Activated CD8-positive, alpha-beta T cell treated with anti-CD3 and anti-CD28 coated beads for 36 hours (primary cell): ENCODE results near the gene SLPI. TPM values are rescaled to one million over a fixed set of nuclear protein-coding genes. Genes with fewer than 3 reads are reported as not detected.

Source experiments
- ATAC-seq: fragments of 200-7000 bp; cut with Tn5 transposase; one replicate; pipeline ENCODE4 v1.10.0; 2021; ENCODE audit warnings: mild to moderate bottlenecking, moderate library complexity
- CTCF ChIA-PET: fragments of 350-600 bp; sonication (Branson Sonifier 250); formaldehyde crosslinking; loops from one replicate; lab custom pipeline; 2021; ENCODE audit warnings: antibody characterized with exemption; lab: Charles Lee
- POLR2A ChIA-PET: fragments of 350-600 bp; sonication (Branson Sonifier 250); formaldehyde crosslinking; loops from one replicate; lab custom pipeline; 2021; ENCODE audit warnings: antibody characterized with exemption; lab: Charles Lee
- DNase-seq: peaks from one replicate; pipeline ENCODE4 v3.0.0-alpha.2; 2020
- H3K27ac Mint-ChIP-seq: one replicate; pipeline ENCODE4 v1.8.0; 2021; ENCODE audit warnings: mild to moderate bottlenecking, mixed read lengths
- H3K27me3 Mint-ChIP-seq: one replicate; pipeline ENCODE4 v1.8.0; 2021; ENCODE audit warnings: mixed read lengths
- H3K36me3 Mint-ChIP-seq: one replicate; pipeline ENCODE4 v1.8.0; 2021; ENCODE audit warnings: low read depth, mixed read lengths
- H3K4me1 Mint-ChIP-seq: one replicate; pipeline ENCODE4 v1.8.0; 2021; ENCODE audit warnings: low read depth, mixed read lengths
- H3K4me3 Mint-ChIP-seq: one replicate; pipeline ENCODE4 v1.8.0; 2021; ENCODE audit warnings: mild to moderate bottlenecking, moderate library complexity, mixed read lengths
- H3K9me3 Mint-ChIP-seq: one replicate; pipeline ENCODE4 v1.8.0; 2021; ENCODE audit warnings: mixed read lengths
- intact Hi-C: fragments of 100-400 bp; cut with micrococcal nuclease; formaldehyde crosslinking; loops from one replicate; pipeline ENCODE4 v1.10.0; 2022
- total RNA-seq, 2 experiments: library from RNA; stranded (reverse); gene quantifications; one replicate each; pipeline ENCODE4 v1.2.3, GENCODE V29; 2021
- TF ChIP-seq, protein P1 (sequence below): fragments of 200-600 bp; IDR thresholded peaks from one replicate; pipeline ENCODE4 v1.8.0; 2022; ENCODE audit warnings: antibody characterized with exemption, mild to moderate bottlenecking

Gene SLPI
- total RNA-seq, 2 experiments from 2014 or later, result not detected

GRCh38 chr20:45257711-45258110 is 3.3 kb upstream of the SLPI start:
- TF ChIP-seq, protein P1, sequence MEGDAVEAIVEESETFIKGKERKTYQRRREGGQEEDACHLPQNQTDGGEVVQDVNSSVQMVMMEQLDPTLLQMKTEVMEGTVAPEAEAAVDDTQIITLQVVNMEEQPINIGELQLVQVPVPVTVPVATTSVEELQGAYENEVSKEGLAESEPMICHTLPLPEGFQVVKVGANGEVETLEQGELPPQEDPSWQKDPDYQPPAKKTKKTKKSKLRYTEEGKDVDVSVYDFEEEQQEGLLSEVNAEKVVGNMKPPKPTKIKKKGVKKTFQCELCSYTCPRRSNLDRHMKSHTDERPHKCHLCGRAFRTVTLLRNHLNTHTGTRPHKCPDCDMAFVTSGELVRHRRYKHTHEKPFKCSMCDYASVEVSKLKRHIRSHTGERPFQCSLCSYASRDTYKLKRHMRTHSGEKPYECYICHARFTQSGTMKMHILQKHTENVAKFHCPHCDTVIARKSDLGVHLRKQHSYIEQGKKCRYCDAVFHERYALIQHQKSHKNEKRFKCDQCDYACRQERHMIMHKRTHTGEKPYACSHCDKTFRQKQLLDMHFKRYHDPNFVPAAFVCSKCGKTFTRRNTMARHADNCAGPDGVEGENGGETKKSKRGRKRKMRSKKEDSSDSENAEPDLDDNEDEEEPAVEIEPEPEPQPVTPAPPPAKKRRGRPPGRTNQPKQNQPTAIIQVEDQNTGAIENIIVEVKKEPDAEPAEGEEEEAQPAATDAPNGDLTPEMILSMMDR, result no peak
- no peaks in the 10 kb centered on the region for H3K9me3 Mint-ChIP-seq
- DNase-seq, result peak; percentile 8
- no peaks in the 10 kb centered on the region for H3K4me1 Mint-ChIP-seq
- no peak for ATAC-seq
- peaks cover 10% of the 10 kb centered on the region for H3K27me3 Mint-ChIP-seq
- ChIA-PET CTCF (interaction anchor here (3.4 kb wide), 1 partner anchor 119 kb away, joined by 10 read pairs; no protein-coding TSS in a partner anchor), POLR2A (no interaction called here)
- H3K36me3 Mint-ChIP-seq, result no peaks in the 10 kb centered on the region
- intact Hi-C loops, result no loop called here
- H3K4me3 Mint-ChIP-seq, result no peak overlapping the region
- H3K27ac Mint-ChIP-seq, result no peak overlapping the region

DNA sequence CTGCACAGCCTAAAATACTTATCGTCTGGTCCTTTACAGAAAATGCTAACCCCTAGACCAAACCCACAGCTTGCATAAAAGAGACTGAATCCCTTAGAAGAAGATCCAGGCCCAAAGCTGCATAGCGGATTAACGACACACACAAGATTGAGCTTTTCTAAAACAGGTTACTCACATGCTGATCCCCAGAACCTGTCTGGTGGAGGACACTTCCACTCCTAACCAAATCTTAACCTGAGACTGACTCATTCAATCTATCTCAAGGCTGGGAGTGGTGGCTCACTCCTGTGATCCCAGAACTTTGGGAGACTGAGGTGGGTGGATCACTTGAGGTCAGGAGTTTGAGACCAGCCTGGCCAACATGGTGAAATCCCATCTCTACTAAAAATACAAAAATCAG is 2.8 kb upstream of the SLPI start:
- POLR2A ChIA-PET, result no interaction called here
- no peak for DNase-seq
- Mint-ChIP-seq H3K36me3 (no peaks in the 10 kb centered on the region), H3K9me3 (no peaks in the 10 kb centered on the region), H3K4me1 (no peaks in the 10 kb centered on the region), H3K27ac (no peak overlapping the region), H3K27me3 (peaks cover 14% of the 10 kb centered on the region), H3K4me3 (no peak overlapping the region)
- TF ChIP-seq, protein P1, result no peak
- intact Hi-C loops, result no loop called here
- CTCF ChIA-PET, result interaction anchor here (0.6 to 3.4 kb wide), 3 partner anchors 33 to 832 kb away, joined by 3 to 10 read pairs (median 5); no protein-coding TSS in a partner anchor
- no peak for ATAC-seq

GRCh38 chr20:45253261-45253660 is 1.1 kb downstream of the SLPI start:
- H3K27me3 Mint-ChIP-seq, result peaks cover 23% of the 10 kb centered on the region
- ChIA-PET CTCF (interaction anchor here (0.7 to 1.4 kb wide), 2 partner anchors 115 to 1813 kb away, joined by 3 to 5 read pairs; no protein-coding TSS in a partner anchor), POLR2A (interaction anchor here (0.5 kb wide), 1 partner anchor 1198 kb away, joined by 3 read pairs; no protein-coding TSS in a partner anchor)
- ATAC-seq (no peak), DNase-seq (no peak)
- H3K36me3 Mint-ChIP-seq, result no peaks in the 10 kb centered on the region
- intact Hi-C loops, result no loop called here
- TF ChIP-seq, protein P1, result no peak
- no peak overlapping the region for H3K4me3 Mint-ChIP-seq
- H3K27ac Mint-ChIP-seq, result no peak overlapping the region
- no peaks in the 10 kb centered on the region for H3K4me1 Mint-ChIP-seq
- H3K9me3 Mint-ChIP-seq, result no peaks in the 10 kb centered on the region

GRCh38 chr20:45251884-45252560 is 2.3 kb downstream of the SLPI start:
- H3K4me3 Mint-ChIP-seq, result no peak overlapping the region
- TF ChIP-seq, protein P1, result no peak
- CTCF ChIA-PET, result no interaction called here
- H3K9me3 Mint-ChIP-seq, result no peaks in the 10 kb centered on the region
- DNase-seq, result no peak
- no peaks in the 10 kb centered on the region for H3K4me1 Mint-ChIP-seq
- H3K27ac Mint-ChIP-seq, result no peak overlapping the region
- no peaks in the 10 kb centered on the region for H3K36me3 Mint-ChIP-seq
- intact Hi-C loops, result no loop called here
- POLR2A ChIA-PET, result interaction anchor here (0.7 kb wide), 1 partner anchor 10 kb away, joined by 3 read pairs; no protein-coding TSS in a partner anchor
- peaks cover 33% of the 10 kb centered on the region for H3K27me3 Mint-ChIP-seq
- ATAC-seq, result no peak

DNA sequence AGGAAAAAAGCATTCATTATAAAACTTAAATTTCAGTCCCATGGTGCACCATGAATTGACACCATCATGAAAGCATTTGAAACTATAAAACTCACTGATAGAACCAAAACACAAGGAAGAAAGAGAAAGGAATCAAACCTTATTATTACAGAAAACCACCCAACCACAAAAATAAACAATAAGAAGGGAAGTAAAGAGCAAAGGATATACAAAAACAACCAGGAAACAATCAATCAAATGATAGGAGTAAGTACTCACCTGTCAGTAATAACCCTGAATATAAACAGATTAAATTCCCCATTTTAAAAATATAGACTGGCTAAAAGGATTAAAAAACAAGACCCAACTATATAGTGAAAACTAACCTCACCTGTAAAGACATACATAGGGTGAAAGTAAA is 5.8 kb downstream of the SLPI start:
- ChIA-PET CTCF (no interaction called here), POLR2A (no interaction called here)
- no peaks in the 10 kb centered on the region for H3K4me1 Mint-ChIP-seq
- no peak overlapping the region for H3K27ac Mint-ChIP-seq
- H3K27me3 Mint-ChIP-seq, result peaks cover 45% of the 10 kb centered on the region
- intact Hi-C loops, result no loop called here
- TF ChIP-seq, protein P1, result no peak
- DNase-seq, result no peak
- H3K9me3 Mint-ChIP-seq, result no peaks in the 10 kb centered on the region
- H3K36me3 Mint-ChIP-seq, result no peaks in the 10 kb centered on the region
- no peak overlapping the region for H3K4me3 Mint-ChIP-seq
- ATAC-seq, result no peak
